Heart right ventricle (tissue), 16 donors: ENCODE measurements around the gene PPIL6. TPM values are rescaled to one million over a fixed set of nuclear protein-coding genes. Genes with fewer than 3 reads are reported as not detected.

Experiments used
- ATAC-seq, 8 donors: fragments of 200-7000 bp; cut with Tn5 transposase; one replicate each; pipeline ENCODE4 v1.9.1; 2020; ENCODE audit warnings: mild to moderate bottlenecking in 8 of 8, moderate library complexity in 8 of 8, moderate number of reproducible peaks in 1 of 8
- DNase-seq, 2 donors: peaks; one replicate each; pipeline ENCODE4 v3.0.0-alpha.2; 2020
- H3K27ac ChIP-seq, 10 donors: fragments of 200-600 bp; sonication (generic) in 2 of 10; one replicate each; pipeline versions ENCODE4 v1.5.0 to v1.8.0; 2020 to 2022; ENCODE audit warnings: mild to moderate bottlenecking in 3 of 10
- H3K27me3 ChIP-seq, 7 donors: fragments of 200-600 bp; one replicate each; pipeline ENCODE4 v1.8.0; 2021 to 2022; ENCODE audit warnings: mild to moderate bottlenecking in 2 of 7
- H3K36me3 ChIP-seq, 9 donors: fragments of 200-600 bp; sonication (generic) in 1 of 9; one replicate each; pipeline versions ENCODE4 v1.5.0 to v1.8.0; 2020 to 2022; ENCODE audit warnings: mild to moderate bottlenecking in 2 of 9
- H3K4me1 ChIP-seq, 9 donors: fragments of 200-600 bp; sonication (generic) in 1 of 9; one replicate each; pipeline versions ENCODE4 v1.5.0 to v1.8.0; 2020 to 2022; ENCODE audit warnings: mild to moderate bottlenecking in 4 of 9
- H3K4me3 ChIP-seq, 10 donors: fragments of 200-600 bp; sonication (generic) in 2 of 10; one replicate each; pipeline versions ENCODE4 v1.5.0 to v1.8.0; 2020 to 2022; ENCODE audit warnings: mild to moderate bottlenecking in 7 of 10, moderate library complexity in 2 of 10
- H3K9me3 ChIP-seq, 11 donors: fragments of 200-600 bp in 10 of 11; sonication (generic) in 2 of 11; one replicate each; pipeline versions ENCODE4 v1.5.0 to v1.8.0; 2013 to 2022; ENCODE audit warnings: mild to moderate bottlenecking in 2 of 11, control low read depth in 1 of 11, moderate library complexity in 1 of 11
- WGBS, 2 donors: extraction: QIAGEN DNeasy Blood & Tissue Kit; methylation state at CpG; one replicate each; pipeline ENCODE4 v1.1.7; 2013; ENCODE audit warnings: inconsistent platforms in 1 of 2; 5-methylcytosine and 5-hydroxymethylcytosine counted together
- intact Hi-C, 10 donors: fragments of 100-400 bp; cut with DNase I; formaldehyde crosslinking; loops; one replicate each; pipeline versions ENCODE4 v1.11.1 to v1.14.2; 2022
- polyA plus RNA-seq, 2 donors: library from polyadenylated mRNA; stranded (reverse); fragments of 200-250 nt; gene quantifications; one replicate each; pipeline ENCODE4 v1.2.3, GENCODE V29; 2013
- total RNA-seq, 10 donors: library from RNA; stranded (reverse); fragmentation: NEBNext Ultra II Directional in 3 of 10; extraction: Animal tissue kit (Norgen Biotek cat#: 25700) in 3 of 10; gene quantifications; one replicate each; pipeline versions ENCODE4 v1.2.1 to v1.2.4, GENCODE V29; 2021 to 2023
- TF ChIP-seq, protein P1 (sequence below), 9 donors: fragments of 200-600 bp; sonication (generic) in 2 of 9; IDR thresholded peaks; one replicate each; pipeline versions ENCODE4 v1.5.0 to v1.8.0; 2021 to 2022; ENCODE audit warnings: antibody characterized with exemption in 9 of 9, mild to moderate bottlenecking in 5 of 9, moderate library complexity in 1 of 9
- donor health status: Arrhythmogenic right ventricular cardiomyopathy.
- donor health status: ischemic (EF 13 %, LVEDD 7.1; RV severe dilation, severe dysfunction).
- donor health status: healthy with polysubstance abuse.
- donor health status: DM: no; HTN: yes; CAD: no.
- donor health status: DM: no; HTN: no; CAD: no.
- donor health status: ischemic (EF 25% LVEDD 6.9; RV normal size, moderate dysfunction).
- donor health status: ischemic (EF 25% LVEDD 5.7; RV mildly dilated, moderate dysfunction).
- donor health status: healthy.
- donor health status: DM: yes; HTN: yes; CAD: no.
- donor health status: Ischemic cardiomyopathy.
- donor health status: ischemic (EF 35%, LVEDD 5.7; RV mildly dilated, moderate dysfunction).
- donor health status: nonischemic (EF 11% LVEDD 7.7; RV severe dilation, severe dysfunction).
- donor health status: DM: yes; HTN: yes; CAD: no.
- donor health status: PGD.
- donor health status: ischemic (EF 29% LVEDD 5.4; RV normal size, mild dysfunction).
- donor health status: nonischemic (EF 23%, LVEDD 6.1; RV moderate dilation, normal function).

The PPIL6 gene
- total and polyA plus RNA-seq, 12 donors, result 0.44 to 5.2 (median 2.6) TPM

DNA sequence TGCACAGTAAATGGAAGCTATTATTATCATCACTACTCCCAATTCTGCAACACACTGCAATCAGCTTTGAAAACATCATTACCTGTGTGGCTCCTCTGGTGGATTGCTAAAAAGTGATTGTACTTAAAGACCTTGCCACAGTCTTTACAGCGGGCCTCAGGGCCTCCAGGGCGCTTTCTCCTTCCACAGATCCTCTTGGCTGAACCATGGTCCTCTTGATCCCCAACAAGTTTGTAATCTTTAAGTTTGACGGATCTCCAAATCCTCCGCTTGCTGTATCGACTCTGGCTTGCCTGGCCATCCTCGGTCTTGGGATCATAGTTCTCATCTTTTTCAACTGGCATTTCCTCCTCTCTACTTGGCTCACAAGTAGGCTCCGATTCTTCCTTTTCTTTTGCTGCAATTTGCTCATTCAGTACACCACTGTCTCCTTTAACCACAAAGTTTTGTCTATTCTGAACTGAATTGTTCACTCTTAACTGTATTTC lies 40.6 kb upstream of the PPIL6 start:
- no peak for ATAC-seq
- Histone ChIP-seq H3K36me3 (peaks cover 0 to 51% (median 9%) of the 10 kb centered on the region in 9 donors), H3K27me3 (no peaks in the 10 kb centered on the region), H3K27ac (no peak overlapping the region), H3K4me3 (peak overlapping the region in 3 of 10 donors; percentile 1 to 95 (median 5)), H3K4me1 (peaks cover 4 to 68% (median 50%) of the 10 kb centered on the region in 9 donors), H3K9me3 (no peaks in the 10 kb centered on the region)
- DNase-seq, result no peak
- WGBS, 2 donors, result 96 to 98% methylated on average over 7 of the region's 7 CpGs
- intact Hi-C loops, result loop anchor here in 4 of 10 donors (2.0 to 10.0 kb wide), 5 partner anchors 18 to 1526 kb away; partner anchors contain the start of genes CD164 (in 2 of the 4), PPIL6 (in 1 of the 4), SEC63 (in 1 of the 4) and SMPD2 (in 1 of the 4)
- TF ChIP-seq, protein P1, sequence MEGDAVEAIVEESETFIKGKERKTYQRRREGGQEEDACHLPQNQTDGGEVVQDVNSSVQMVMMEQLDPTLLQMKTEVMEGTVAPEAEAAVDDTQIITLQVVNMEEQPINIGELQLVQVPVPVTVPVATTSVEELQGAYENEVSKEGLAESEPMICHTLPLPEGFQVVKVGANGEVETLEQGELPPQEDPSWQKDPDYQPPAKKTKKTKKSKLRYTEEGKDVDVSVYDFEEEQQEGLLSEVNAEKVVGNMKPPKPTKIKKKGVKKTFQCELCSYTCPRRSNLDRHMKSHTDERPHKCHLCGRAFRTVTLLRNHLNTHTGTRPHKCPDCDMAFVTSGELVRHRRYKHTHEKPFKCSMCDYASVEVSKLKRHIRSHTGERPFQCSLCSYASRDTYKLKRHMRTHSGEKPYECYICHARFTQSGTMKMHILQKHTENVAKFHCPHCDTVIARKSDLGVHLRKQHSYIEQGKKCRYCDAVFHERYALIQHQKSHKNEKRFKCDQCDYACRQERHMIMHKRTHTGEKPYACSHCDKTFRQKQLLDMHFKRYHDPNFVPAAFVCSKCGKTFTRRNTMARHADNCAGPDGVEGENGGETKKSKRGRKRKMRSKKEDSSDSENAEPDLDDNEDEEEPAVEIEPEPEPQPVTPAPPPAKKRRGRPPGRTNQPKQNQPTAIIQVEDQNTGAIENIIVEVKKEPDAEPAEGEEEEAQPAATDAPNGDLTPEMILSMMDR (IDR thresholded peaks at IDR 0.05), result no peak

- WGBS, 2 donors, result 90 to 92% methylated on average over 5 of the region's 5 CpGs
- Histone ChIP-seq H3K27ac (no peak overlapping the region), H3K4me1 (peaks cover 4 to 67% (median 50%) of the 10 kb centered on the region in 9 donors), H3K36me3 (peaks cover 0 to 71% (median 22%) of the 10 kb centered on the region in 9 donors), H3K27me3 (no peaks in the 10 kb centered on the region), H3K9me3 (no peaks in the 10 kb centered on the region), H3K4me3 (peak overlapping the region in 1 of 10 donors; percentile 22)
- no peak for ATAC-seq
- TF ChIP-seq, protein P1 (IDR thresholded peaks at IDR 0.05), result no peak
- intact Hi-C loops, result no loop called here
- no peak for DNase-seq
Observed at GRCh38 chr6:109478841-109479624, 38.6 kb upstream of the PPIL6 start.

DNA sequence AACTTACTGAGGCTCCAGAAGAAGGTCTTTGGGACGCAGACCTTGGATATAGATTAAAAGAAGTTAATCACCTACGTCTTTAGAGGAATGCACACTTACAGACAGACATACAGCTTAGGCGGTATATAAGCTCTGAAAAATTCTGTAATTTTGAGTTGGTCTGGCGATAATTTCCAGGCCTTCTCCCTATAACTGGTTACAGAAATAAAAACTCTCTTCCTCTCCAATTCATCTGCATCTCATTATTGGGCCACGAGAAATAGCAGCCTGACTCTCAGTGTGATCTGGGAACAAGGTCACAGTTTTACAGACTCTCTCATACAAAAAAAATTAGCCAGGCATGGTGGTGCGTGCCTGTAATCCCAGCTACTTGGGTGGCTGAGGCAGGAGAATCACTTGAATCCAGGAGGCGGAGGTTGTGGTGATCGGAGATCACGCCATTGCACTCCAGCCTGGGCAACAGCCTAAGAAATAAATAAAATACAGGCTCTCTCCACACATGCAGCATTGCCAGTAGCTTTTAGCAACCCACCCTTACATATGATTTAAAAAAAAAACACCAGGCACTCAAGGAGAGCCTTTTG lies 37.9 kb upstream of the PPIL6 start:
- Histone ChIP-seq H3K4me3 (no peak overlapping the region), H3K27ac (no peak overlapping the region), H3K4me1 (peaks cover 4 to 62% (median 50%) of the 10 kb centered on the region in 9 donors), H3K36me3 (peaks cover 0 to 78% (median 29%) of the 10 kb centered on the region in 9 donors), H3K27me3 (no peaks in the 10 kb centered on the region), H3K9me3 (no peaks in the 10 kb centered on the region)
- TF ChIP-seq, protein P1 (IDR thresholded peaks at IDR 0.05), result no peak
- DNase-seq (no peak), ATAC-seq (no peak)
- WGBS, 2 donors, result 95 to 96% methylated on average over 9 of the region's 9 CpGs
- intact Hi-C loops, result no loop called here

DNA sequence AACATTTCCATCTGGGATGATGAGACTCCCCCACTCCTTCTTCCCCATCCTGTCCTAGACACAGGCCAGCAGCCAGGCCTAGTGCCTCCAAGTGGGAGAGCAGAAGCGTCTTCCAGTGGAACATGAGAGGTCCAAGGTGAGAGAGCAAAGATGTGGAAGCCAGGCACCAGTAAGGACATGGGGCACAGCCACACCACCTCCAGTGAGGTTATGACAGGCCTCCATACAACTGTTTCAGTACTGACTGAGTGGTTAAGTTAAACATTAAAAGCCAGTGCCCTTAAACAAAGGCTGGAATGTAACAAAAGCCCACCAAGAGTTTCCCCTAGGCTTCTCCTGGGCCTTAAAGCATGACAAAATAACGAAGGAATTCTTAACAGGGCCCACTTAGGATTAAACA lies 37.3 kb upstream of the PPIL6 start:
- ATAC-seq, result no peak
- TF ChIP-seq, protein P1 (IDR thresholded peaks at IDR 0.05), result no peak
- DNase-seq, result no peak

More for the DNA sequence above, 37.3 kb upstream of the PPIL6 start:
- Histone ChIP-seq H3K4me3 (no peak overlapping the region), H3K27me3 (no peaks in the 10 kb centered on the region), H3K36me3 (peaks cover 0 to 84% (median 31%) of the 10 kb centered on the region in 9 donors), H3K4me1 (peaks cover 4 to 62% (median 50%) of the 10 kb centered on the region in 9 donors), H3K9me3 (no peaks in the 10 kb centered on the region), H3K27ac (no peak overlapping the region)
- intact Hi-C loops, result no loop called here
- 68 to 76% methylated on average over 2 of the region's 2 CpGs for WGBS, 2 donors
